Duodenal mucosa (tissue), 2 donors: Measurements from ENCODE around the gene ZNF521.

Source experiments
- H3K27ac ChIP-seq: one replicate; pipeline ENCODE4 v1.7.0; 2013; ENCODE audit warnings: low read depth, low read length
- H3K27me3 ChIP-seq, 2 donors: one replicate each; pipeline ENCODE4 v1.7.0; 2013; ENCODE audit warnings: low read length in 2 of 2, control low read depth in 1 of 2; ENCODE audit not compliant: insufficient read depth in 2 of 2, control insufficient read depth in 1 of 2
- H3K36me3 ChIP-seq, 2 donors: one replicate each; pipeline ENCODE4 v1.7.0; 2013; ENCODE audit warnings: low read length in 2 of 2, control low read depth in 1 of 2; ENCODE audit not compliant: insufficient read depth in 2 of 2, control insufficient read depth in 1 of 2
- H3K4me1 ChIP-seq, 2 donors: one replicate each; pipeline ENCODE4 v1.7.0; 2013; ENCODE audit warnings: low read length in 2 of 2, control low read depth in 1 of 2; ENCODE audit not compliant: insufficient read depth in 2 of 2, control insufficient read depth in 1 of 2
- H3K4me3 ChIP-seq, 2 donors: one replicate each; pipeline ENCODE4 v1.7.0; 2013; ENCODE audit warnings: low read length in 2 of 2, low read depth in 1 of 2
- H3K9ac ChIP-seq, 2 donors: one replicate each; pipeline ENCODE4 v1.7.0; 2013; ENCODE audit warnings: low read length in 2 of 2, low read depth in 1 of 2
- H3K9me3 ChIP-seq, 2 donors: one replicate each; pipeline ENCODE4 v1.7.0; 2013; ENCODE audit warnings: low read length in 2 of 2, control low read depth in 1 of 2; ENCODE audit not compliant: control insufficient read depth in 1 of 2

The ZNF521 gene

DNA sequence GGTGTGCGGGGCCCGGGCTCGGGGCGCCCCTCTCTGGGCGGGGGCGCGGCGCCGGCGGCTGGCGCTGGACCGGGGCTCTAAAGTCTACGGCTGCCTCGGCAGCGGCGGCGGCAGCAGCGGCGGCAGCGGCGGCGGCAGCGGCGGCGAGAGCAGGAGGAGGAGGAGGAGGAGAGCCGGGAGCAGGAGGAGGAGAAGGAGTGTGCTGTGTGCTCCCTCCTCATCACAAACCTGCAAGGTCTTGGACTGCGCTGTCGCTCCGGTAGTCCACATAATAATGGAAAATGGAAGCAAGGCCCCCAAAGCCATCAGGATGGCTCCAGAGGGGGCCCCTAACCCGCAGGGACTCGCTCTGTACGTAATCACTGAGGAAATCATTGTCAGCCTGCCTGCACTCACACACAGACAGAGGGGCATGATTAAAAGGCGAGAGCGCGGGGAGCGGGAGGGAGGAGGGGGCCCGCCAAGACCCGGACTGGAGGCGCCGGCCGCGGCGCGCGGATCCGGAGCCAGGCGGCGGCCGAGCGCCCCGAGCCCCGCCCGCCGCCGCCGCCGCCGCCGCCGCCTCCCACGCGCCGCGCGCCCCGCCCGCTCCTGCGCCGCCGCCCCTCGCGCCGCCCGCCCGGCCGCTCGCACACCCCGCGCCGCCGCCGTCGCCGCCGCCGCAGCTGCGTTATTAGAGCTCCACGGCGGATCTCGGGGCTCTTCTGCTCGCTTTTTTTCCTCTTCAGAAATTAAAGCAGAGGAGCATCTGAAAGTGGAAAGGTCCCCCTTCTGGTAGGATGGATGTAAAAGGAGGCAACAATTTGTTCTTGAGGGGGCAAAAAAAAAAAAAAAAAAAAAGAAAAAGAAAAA is at the start of gene ZNF521:
ZNF521 (minus strand) TSS at position 390 of the 852 bp plus-strand sequence. CDS start 1,220 bp downstream, outside the sequence.
- peak within 1 kb of the TSS; percentile 20 for H3K27ac ChIP-seq
- no peak within 1 kb of the TSS for H3K9ac ChIP-seq
- no peaks in the 10 kb centered on the region for H3K36me3 ChIP-seq
- peaks cover 19 to 62% of the 10 kb centered on the region in 2 donors for H3K27me3 ChIP-seq
- H3K9me3 ChIP-seq: no peaks in the 10 kb centered on the region
- peak within 1 kb of the TSS; percentile 74 to 76 for H3K4me3 ChIP-seq
- peaks cover 0 to 8% of the 10 kb centered on the region in 2 donors for H3K4me1 ChIP-seq

DNA sequence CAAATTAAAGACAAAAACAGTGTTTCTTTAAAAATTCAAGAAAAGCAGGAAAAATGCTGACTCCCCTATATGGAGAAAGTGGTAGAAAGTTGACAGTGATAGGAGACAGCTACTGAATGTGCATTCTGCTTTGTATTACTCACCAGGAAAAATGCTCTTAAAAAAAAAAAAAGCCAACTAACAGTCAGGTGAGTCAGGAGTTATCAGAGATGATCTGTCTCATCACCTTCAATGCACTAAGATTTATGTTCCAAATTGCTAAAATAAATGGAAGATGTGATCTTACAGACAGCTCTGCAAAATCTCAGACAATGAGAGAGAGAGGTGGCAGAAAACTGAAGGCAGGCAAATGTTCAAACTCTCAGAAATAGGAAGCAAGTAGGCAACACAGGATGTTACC is 47.6 kb upstream of the ZNF521 start:
- Histone ChIP-seq H3K4me1 (no peaks in the 10 kb centered on the region), H3K36me3 (no peaks in the 10 kb centered on the region), H3K27ac (no peak overlapping the region), H3K9me3 (no peaks in the 10 kb centered on the region), H3K9ac (no peak overlapping the region), H3K27me3 (no peaks in the 10 kb centered on the region), H3K4me3 (no peak overlapping the region)

DNA sequence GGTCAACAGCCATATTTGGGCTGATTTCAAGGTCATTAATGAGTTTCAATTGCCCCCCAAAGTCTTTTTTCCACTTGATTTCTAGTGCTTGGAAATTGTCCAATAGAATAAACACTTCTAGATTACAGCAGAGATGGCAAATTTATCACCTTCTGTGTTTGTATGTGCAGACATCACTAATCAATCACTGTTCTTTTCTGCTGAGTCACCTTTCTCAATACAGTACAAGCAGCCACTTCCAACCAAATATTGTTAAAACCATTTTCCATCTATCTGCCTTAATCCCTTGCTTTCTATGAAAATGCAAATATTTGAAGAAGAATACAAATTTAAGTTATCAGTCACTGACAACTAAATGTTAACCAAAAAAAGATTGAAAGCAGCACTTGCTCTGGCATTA is 40.2 kb upstream of the ZNF521 start:
- H3K9me3 ChIP-seq: no peaks in the 10 kb centered on the region
- no peak overlapping the region for H3K4me3 ChIP-seq
- no peaks in the 10 kb centered on the region for H3K27me3 ChIP-seq
- H3K27ac ChIP-seq: no peak overlapping the region
- H3K4me1 ChIP-seq: no peaks in the 10 kb centered on the region
- no peak overlapping the region for H3K9ac ChIP-seq
- no peaks in the 10 kb centered on the region for H3K36me3 ChIP-seq

DNA sequence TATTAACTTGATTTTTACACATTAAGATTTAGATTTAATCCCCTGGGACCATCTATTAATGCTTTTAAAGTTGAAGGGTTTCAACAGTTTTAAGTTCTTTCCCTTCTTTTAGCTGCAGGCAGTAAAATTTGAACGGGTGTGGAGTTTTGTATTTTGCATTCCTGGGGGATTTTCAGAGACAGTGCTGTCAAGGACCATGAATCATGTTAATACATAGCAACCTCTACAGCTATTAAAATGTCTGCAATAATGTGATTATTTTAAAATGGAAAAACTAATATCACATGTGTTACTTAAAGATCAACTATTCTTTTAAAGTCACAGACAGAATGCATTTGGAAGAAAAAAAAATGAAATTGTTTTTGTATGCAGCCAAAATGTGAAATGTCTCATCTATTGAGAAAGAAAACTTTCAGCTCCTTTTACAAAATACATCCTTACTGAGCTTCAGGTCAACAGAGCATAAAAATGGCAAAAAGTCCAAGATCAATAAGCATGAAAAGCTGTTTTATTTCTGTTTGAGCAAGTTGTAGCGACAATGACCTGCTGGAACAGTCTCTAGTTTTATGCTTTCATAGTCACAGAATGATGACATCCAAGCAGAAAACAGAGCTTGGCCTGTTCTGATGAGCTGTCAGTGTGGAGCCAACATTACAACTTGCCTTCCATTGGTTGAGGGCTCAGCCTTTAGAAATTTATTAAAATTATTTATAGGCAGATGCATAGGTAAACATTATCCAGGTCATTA is 21.6 kb upstream of the ZNF521 start:
- Histone ChIP-seq H3K27ac (no peak overlapping the region), H3K27me3 (peaks cover 0 to 3% of the 10 kb centered on the region in 2 donors), H3K9ac (no peak overlapping the region), H3K4me3 (no peak overlapping the region), H3K9me3 (no peaks in the 10 kb centered on the region), H3K36me3 (no peaks in the 10 kb centered on the region), H3K4me1 (no peaks in the 10 kb centered on the region)

DNA sequence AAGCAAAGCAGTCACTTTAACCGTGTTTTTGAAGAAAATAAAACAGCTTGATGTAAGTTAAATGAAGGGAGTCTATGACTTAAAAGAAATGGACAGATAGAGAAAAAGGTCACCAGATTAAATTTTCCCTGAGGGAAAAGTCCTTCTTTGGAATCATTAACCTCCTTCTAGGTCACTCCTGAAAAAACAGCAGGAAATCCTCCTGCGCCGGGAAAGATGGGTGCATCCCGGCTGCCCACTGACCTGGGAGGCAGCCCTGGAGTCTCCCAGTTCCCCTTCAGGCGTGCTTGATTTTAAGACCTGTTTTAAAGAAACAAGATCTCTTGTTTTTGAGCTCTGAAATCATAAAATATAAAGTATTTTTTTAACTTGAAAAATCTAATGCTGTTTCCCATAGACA is 18.4 kb upstream of the ZNF521 start:
- Histone ChIP-seq H3K9me3 (no peaks in the 10 kb centered on the region), H3K9ac (no peak overlapping the region), H3K4me3 (no peak overlapping the region), H3K27ac (no peak overlapping the region), H3K36me3 (no peaks in the 10 kb centered on the region), H3K4me1 (no peaks in the 10 kb centered on the region), H3K27me3 (peaks cover 0 to 3% of the 10 kb centered on the region in 2 donors)

DNA sequence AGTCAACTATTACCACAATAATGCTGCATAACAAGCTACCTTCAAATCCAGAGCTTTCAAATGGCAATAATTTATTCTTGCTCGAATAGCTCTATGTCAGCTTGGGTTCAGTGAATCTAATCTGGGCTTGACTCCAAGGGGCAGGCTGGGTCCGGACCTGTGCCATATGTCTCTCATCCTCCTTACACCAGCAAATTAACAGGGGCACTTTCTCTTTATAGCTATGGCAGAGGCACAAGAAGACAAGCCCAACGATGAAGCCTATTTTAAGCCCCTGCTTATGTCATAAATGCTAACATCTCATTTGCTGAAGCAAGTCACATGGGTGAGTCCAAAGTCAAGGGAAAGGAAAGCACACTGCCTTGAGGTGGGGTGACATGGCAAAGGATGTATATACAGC is 13.3 kb upstream of the ZNF521 start:
- no peak overlapping the region for H3K27ac ChIP-seq
- no peaks in the 10 kb centered on the region for H3K36me3 ChIP-seq
- H3K9ac ChIP-seq: no peak overlapping the region
- no peak overlapping the region for H3K4me3 ChIP-seq
- H3K27me3 ChIP-seq: no peaks in the 10 kb centered on the region
- no peaks in the 10 kb centered on the region for H3K4me1 ChIP-seq
- H3K9me3 ChIP-seq: no peaks in the 10 kb centered on the region

DNA sequence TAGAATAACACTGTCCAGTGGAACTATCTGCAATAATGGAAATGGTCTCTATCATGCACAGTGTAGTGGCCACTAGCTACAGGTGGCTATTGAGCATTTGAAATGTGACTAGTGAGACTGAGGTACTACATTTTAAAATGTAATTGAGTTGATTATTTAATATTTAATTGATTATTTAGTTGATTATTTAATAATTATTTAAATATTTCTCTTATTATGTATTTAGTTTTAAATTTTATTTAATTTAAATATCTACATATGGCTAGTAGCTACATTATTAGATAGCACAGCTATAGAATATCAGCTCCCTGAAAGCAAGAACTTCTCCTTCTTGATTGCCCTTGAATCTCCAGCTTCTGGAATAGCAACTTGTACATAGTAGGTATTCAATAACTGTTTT is 12.8 kb upstream of the ZNF521 start:
- Histone ChIP-seq H3K27me3 (no peaks in the 10 kb centered on the region), H3K36me3 (no peaks in the 10 kb centered on the region), H3K4me3 (no peak overlapping the region), H3K4me1 (no peaks in the 10 kb centered on the region), H3K9ac (no peak overlapping the region), H3K27ac (no peak overlapping the region), H3K9me3 (no peaks in the 10 kb centered on the region)

DNA sequence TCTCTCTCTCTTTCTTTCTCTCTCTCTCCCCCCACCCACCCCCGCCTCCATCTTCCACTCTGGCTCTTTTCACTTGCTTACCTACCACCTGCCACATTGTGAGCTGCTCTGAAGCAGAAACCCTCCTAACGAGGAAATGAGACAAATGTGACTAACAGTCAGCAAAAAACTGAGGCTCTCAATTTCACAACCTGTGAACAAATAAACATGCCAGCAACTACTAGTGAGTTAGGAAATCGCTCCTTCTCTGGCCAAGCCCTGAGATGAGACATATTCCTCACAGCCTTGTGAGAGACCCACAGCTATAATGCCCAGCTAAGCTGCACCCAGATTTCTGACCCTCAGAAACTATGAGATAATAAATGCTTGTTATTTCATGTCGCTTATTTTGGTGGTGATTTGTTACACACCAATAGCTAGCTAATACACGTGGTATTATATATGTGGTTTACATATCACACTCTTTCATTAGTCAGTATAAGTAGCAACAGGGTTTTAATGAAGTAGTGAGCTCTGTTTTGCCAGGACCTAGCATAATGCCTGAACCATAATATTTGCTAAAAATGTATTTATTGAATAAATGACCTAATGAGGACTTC is 8.4 kb upstream of the ZNF521 start:
- H3K4me3 ChIP-seq: no peak overlapping the region
- H3K9me3 ChIP-seq: no peaks in the 10 kb centered on the region
- no peaks in the 10 kb centered on the region for H3K27me3 ChIP-seq
- no peak overlapping the region for H3K27ac ChIP-seq
- no peaks in the 10 kb centered on the region for H3K4me1 ChIP-seq
- no peaks in the 10 kb centered on the region for H3K36me3 ChIP-seq
- H3K9ac ChIP-seq: no peak overlapping the region

DNA sequence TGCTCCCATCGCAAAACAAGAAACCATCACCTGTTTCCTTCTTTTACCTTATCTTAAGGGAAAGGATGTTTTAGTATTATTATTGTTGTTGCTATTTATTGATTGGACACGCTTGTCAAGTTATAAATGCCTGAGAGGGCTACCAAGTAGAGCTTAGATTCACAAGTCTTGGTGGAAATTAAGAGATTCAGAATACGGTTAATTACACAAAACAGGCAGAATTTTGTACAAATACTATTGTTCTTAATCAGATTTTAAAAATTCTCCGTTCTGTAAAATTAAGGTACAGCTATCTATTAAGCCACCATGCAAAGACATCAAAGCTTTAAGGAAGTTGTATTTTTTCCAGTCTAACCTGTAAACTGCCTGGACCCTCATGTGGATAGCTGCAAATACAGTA is 1.1 kb upstream of the ZNF521 start:
- H3K27ac ChIP-seq: no peak overlapping the region
- H3K9ac ChIP-seq: no peak overlapping the region
- peaks cover 0 to 8% of the 10 kb centered on the region in 2 donors for H3K4me1 ChIP-seq
- no peaks in the 10 kb centered on the region for H3K36me3 ChIP-seq
- H3K4me3 ChIP-seq: no peak overlapping the region
- H3K9me3 ChIP-seq: no peaks in the 10 kb centered on the region
- peaks cover 18 to 51% of the 10 kb centered on the region in 2 donors for H3K27me3 ChIP-seq

DNA sequence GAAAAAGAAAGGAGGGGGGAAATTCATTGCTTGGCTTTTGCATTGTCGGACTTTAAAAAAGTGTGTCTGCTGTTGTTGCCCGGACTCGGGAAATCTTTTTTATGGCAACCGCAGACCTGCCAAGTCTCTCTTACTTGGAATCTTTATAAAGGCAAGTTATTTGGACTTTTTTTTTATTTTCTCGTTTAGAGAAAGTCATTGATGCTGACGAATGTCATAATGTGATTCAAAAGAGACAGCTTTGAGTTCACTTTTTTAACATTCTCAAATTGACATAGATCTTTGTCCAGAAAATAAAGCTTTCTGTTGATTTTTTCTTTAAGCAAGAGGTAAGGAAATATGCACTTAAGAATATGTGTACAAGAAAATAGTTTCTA is 651 bp upstream of the ZNF521 start:
- peaks cover 18 to 56% of the 10 kb centered on the region in 2 donors for H3K27me3 ChIP-seq
- peaks cover 0 to 8% of the 10 kb centered on the region in 2 donors for H3K4me1 ChIP-seq
- no peaks in the 10 kb centered on the region for H3K9me3 ChIP-seq
- no peaks in the 10 kb centered on the region for H3K36me3 ChIP-seq
- peak overlapping the region in 1 of 2 donors; percentile 44 for H3K4me3 ChIP-seq
- H3K27ac ChIP-seq: no peak overlapping the region
- H3K9ac ChIP-seq: no peak overlapping the region
